Duodenal mucosa (tissue), 2 donors: ENCODE results near the gene CLASP1.
"Not testable (repeated sequence)": the region's sequence is repeated elsewhere in the genome, so short reads cannot be mapped to it uniquely, and the experiment has no call there.

Experiments used
- H3K27ac ChIP-seq: one replicate; pipeline ENCODE4 v1.7.0; 2013; ENCODE audit warnings: low read depth, low read length
- H3K27me3 ChIP-seq, 2 donors: one replicate each; pipeline ENCODE4 v1.7.0; 2013; ENCODE audit warnings: low read length in 2 of 2, control low read depth in 1 of 2; ENCODE audit not compliant: insufficient read depth in 2 of 2, control insufficient read depth in 1 of 2
- H3K36me3 ChIP-seq, 2 donors: one replicate each; pipeline ENCODE4 v1.7.0; 2013; ENCODE audit warnings: low read length in 2 of 2, control low read depth in 1 of 2; ENCODE audit not compliant: insufficient read depth in 2 of 2, control insufficient read depth in 1 of 2
- H3K4me1 ChIP-seq, 2 donors: one replicate each; pipeline ENCODE4 v1.7.0; 2013; ENCODE audit warnings: low read length in 2 of 2, control low read depth in 1 of 2; ENCODE audit not compliant: insufficient read depth in 2 of 2, control insufficient read depth in 1 of 2
- H3K4me3 ChIP-seq, 2 donors: one replicate each; pipeline ENCODE4 v1.7.0; 2013; ENCODE audit warnings: low read length in 2 of 2, low read depth in 1 of 2
- H3K9ac ChIP-seq, 2 donors: one replicate each; pipeline ENCODE4 v1.7.0; 2013; ENCODE audit warnings: low read length in 2 of 2, low read depth in 1 of 2
- H3K9me3 ChIP-seq, 2 donors: one replicate each; pipeline ENCODE4 v1.7.0; 2013; ENCODE audit warnings: low read length in 2 of 2, control low read depth in 1 of 2; ENCODE audit not compliant: control insufficient read depth in 1 of 2

The CLASP1 gene

GRCh38 chr2:121567957-121568409, 81.3 kb downstream of the CLASP1 start:
- H3K4me3 ChIP-seq = no peak overlapping the region
- H3K27me3 ChIP-seq = no peaks in the 10 kb centered on the region
- no peaks in the 10 kb centered on the region for H3K9me3 ChIP-seq
- H3K9ac ChIP-seq = no peak overlapping the region
- H3K36me3 ChIP-seq = no peaks in the 10 kb centered on the region
- H3K4me1 ChIP-seq = peaks cover 0 to 5% of the 10 kb centered on the region in 2 donors
- no peak overlapping the region for H3K27ac ChIP-seq

DNA sequence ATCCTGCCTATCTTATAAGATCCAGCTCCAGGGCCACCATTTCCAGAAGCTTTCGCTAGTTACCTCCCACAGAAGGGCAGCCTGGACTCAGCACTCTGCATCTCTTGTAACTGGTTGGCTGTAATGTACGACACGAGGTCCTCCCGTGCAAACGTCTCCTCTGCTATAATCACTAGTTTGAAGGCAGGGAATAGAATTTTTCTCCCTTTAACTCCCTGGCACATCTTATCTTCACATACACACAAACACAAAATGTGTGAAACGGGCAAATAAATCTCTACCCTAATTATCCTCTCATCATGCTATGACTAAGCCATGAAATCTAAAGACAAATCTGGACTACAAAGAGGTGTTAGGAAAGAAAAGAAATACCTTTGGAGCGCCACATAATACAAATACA, 81.8 kb downstream of the CLASP1 start:
- H3K36me3 ChIP-seq = no peaks in the 10 kb centered on the region
- H3K4me3 ChIP-seq = no peak overlapping the region
- H3K27me3 ChIP-seq = no peaks in the 10 kb centered on the region
- no peak overlapping the region for H3K9ac ChIP-seq
- peaks cover 0 to 5% of the 10 kb centered on the region in 2 donors for H3K4me1 ChIP-seq
- no peaks in the 10 kb centered on the region for H3K9me3 ChIP-seq
- no peak overlapping the region for H3K27ac ChIP-seq

DNA sequence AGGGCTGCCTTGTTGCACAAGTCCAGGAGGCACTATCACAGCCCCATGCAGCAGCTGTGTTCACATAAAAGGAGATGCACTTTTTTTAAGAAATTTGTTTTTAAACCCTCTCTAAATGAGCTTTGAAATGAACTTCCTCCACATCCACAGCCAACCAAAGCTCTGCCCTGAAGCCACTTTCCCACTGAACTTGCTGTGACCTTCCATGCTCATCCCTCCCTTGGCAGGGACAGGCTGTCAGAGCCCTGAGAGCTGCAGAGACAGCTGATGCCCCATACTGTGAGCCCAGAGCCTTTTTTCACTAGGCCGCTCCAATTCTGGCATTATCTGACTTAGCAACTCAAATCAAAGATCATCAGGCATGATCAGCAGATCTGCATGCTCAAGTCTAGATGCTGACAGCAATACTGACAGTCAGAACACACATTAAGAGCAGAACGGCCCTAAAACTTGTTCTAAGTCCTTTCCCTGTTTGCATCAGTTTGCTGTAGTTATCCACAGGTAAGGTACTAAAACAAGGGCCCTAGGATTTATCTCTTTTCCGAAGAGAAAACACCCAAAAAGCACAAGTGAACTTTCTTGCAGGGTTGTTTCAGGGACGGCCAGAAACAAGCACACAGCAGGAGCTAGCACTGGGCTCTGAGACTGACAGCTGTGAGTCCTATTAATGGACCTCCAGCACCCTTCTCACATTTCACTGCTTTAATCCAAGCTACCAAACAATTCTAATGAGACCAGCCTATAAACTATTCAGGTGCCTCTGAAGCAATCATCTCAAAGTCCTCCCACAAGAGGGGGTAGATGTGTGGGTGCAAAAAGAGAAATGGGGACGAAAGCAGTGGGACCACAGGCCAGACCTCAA, 83.6 kb downstream of the CLASP1 start:
- Histone ChIP-seq H3K36me3 (no peaks in the 10 kb centered on the region), H3K9ac (no peak overlapping the region), H3K9me3 (no peaks in the 10 kb centered on the region), H3K4me3 (no peak overlapping the region), H3K27me3 (no peaks in the 10 kb centered on the region), H3K4me1 (peaks cover 0 to 5% of the 10 kb centered on the region in 2 donors), H3K27ac (no peak overlapping the region)

- peaks cover 0 to 5% of the 10 kb centered on the region in 2 donors for H3K4me1 ChIP-seq
- H3K27ac ChIP-seq = no peak overlapping the region
- H3K27me3 ChIP-seq = no peaks in the 10 kb centered on the region
- H3K36me3 ChIP-seq = no peaks in the 10 kb centered on the region
- H3K9me3 ChIP-seq = no peaks in the 10 kb centered on the region
- no peak overlapping the region for H3K4me3 ChIP-seq
- no peak overlapping the region for H3K9ac ChIP-seq
These were observed 84.4 kb downstream of the CLASP1 start for GRCh38 chr2:121564905-121565304.

DNA sequence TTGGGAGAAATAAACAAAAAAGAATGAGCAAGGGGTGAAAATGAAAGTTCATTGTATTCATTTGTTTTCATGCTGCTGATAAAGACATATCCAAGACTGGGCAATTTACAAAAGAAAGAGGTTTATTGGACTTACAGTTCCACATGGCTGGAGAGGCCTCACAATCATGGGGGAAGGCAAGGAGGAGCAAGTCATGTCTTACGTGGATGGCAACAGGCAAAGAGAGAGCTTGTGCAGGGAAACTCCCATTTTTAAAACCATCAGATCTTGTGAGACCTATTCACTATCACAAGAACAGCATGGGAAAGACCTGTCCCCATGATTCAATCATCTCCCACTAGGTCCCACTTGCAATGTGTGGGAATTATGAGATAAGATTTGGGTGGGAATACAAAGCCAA, 85.5 kb downstream of the CLASP1 start:
- H3K9me3 ChIP-seq, H3K27ac ChIP-seq, H3K27me3 ChIP-seq, H3K9ac ChIP-seq, H3K4me1 ChIP-seq, H3K36me3 ChIP-seq, H3K4me3 ChIP-seq: not testable (repeated sequence)

- Histone ChIP-seq H3K36me3 (no peaks in the 10 kb centered on the region), H3K27ac (no peak overlapping the region), H3K27me3 (no peaks in the 10 kb centered on the region), H3K9ac (no peak overlapping the region), H3K4me1 (peaks cover 0 to 5% of the 10 kb centered on the region in 2 donors), H3K9me3 (no peaks in the 10 kb centered on the region), H3K4me3 (no peak overlapping the region)
These were observed 86.7 kb downstream of the CLASP1 start for GRCh38 chr2:121562269-121563176.

GRCh38 chr2:121561617-121562268, 87.5 kb downstream of the CLASP1 start:
- Histone ChIP-seq H3K4me1 (peaks cover 0 to 5% of the 10 kb centered on the region in 2 donors), H3K36me3 (no peaks in the 10 kb centered on the region), H3K27ac (no peak overlapping the region), H3K4me3 (no peak overlapping the region), H3K27me3 (no peaks in the 10 kb centered on the region), H3K9me3 (no peaks in the 10 kb centered on the region), H3K9ac (no peak overlapping the region)

GRCh38 chr2:121558329-121558728, 90.9 kb downstream of the CLASP1 start:
- no peaks in the 10 kb centered on the region for H3K36me3 ChIP-seq
- H3K27ac ChIP-seq = no peak overlapping the region
- no peak overlapping the region for H3K4me3 ChIP-seq
- no peaks in the 10 kb centered on the region for H3K9me3 ChIP-seq
- H3K9ac ChIP-seq = no peak overlapping the region
- no peaks in the 10 kb centered on the region for H3K27me3 ChIP-seq
- no peaks in the 10 kb centered on the region for H3K4me1 ChIP-seq

DNA sequence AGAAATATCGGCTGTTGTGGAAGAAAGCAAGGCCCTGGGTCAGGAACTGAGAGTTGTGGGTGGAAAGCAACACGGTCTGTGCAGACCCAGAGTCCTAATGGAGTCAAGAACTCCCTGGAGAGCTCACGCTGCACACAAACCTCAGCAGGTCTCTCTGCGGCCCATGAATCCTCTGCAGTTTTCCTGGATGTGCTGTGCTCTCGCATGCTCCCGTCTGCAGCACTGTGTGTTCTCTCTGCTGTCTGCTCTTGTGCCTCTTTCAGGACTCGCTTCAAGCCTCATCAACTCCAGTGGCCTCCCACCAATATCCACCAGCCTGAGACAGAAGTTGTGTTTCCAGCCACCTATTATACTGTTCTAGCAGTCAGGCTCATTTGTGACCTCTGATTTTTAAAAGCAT, 94.3 kb downstream of the CLASP1 start:
- no peaks in the 10 kb centered on the region for H3K4me1 ChIP-seq
- H3K27ac ChIP-seq = no peak overlapping the region

More for the DNA sequence above, 94.3 kb downstream of the CLASP1 start:
- H3K36me3 ChIP-seq = no peaks in the 10 kb centered on the region
- no peaks in the 10 kb centered on the region for H3K9me3 ChIP-seq
- no peak overlapping the region for H3K4me3 ChIP-seq
- H3K27me3 ChIP-seq = no peaks in the 10 kb centered on the region
- H3K9ac ChIP-seq = no peak overlapping the region
